Cortex of kidney (tissue), 1 donor: Measurements from ENCODE around the gene PHACTR1.

ENCODE experiments used
- DNase-seq: peaks from one replicate; lab custom pipeline; 2025; lab: John Stamatoyannopoulos, UW

The PHACTR1 gene

DNA sequence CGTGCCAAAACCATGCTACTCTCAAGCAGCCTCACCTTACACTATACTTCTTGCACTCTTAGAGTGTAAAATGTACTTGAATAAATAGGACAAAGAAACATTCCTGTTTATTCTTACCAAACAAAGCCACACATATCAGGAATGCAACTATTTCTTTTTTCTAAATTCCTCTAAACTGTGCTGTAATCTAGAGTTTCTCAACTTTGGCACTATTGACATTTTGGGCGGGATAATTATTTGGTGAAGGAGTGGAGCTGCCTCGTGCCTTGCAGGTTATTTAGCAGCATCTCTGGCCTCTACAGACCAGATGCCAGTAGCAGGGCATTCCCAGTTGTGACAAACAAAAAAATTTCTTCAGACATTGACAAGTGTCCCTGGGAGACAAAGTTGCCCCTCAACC, 86.9 kb downstream of the PHACTR1 start:
- no peak for DNase-seq

DNA sequence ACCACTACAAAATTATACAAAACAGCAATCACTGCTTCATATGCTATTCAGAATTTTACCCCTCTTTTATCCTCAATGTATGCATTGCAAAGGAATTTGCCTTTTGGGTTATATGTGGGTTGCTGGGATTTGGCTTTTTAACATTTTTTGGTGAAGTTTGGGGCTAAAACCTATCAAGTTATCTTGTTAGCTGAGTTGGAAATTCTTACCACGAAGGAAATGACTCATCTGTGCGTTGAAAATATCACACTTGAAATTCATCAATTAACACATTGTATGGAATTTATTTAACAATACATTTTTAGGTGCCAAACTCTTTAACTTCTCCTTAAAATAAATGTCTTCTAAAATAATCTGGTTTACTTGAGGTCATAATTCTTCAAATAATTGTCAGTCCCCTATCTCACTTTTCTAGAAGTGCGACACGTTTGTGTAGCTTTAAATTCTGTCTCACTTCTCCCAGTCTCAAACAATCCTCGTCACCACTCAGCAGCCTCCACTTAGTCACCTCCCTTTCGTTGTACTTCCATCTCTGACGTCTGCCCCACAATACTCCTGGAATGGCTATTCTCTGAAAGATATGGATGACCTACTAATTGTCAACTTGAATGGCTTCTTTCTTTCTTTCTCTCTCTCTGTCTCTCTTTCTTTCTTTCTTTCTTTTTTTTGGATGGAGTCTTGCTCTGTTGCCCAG, 88.5 kb downstream of the PHACTR1 start:
- no peak for DNase-seq

DNA sequence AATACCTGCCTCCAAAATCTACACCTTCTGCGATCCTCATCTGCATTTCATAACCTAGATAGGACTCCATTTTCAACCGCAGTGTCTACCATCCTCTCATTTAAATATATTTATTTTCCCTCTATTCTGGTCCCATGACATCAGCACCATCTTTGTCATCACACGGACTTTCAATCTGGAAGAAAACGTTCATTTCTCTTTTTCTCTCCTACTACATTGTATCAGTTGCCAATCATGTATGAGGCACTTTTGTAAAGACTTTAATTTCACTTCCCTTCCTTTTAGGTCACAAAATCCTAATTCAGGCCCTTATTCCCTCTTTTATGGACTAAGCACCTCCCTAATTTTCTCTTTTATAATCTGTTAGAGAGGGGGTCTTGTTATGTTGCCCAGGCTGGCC, 89.6 kb downstream of the PHACTR1 start:
- no peak for DNase-seq

DNA sequence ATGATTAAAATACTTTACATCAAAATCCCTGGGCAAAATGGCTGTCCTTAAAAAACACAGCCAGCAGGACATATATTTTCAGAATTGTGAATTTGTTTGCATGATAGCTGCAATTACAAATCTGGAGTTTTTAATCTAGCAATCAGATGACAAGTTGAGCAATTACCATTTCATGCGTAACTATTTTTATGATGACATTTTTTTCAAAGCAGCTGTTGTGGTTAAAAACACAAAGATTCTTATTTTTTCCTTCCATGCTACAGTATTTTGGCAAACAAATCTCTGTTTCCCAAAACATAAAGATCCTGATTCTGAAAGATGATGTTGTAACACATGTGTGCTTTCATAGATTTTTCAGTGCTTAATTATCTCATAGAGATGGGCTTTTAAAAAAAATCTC, 90.2 kb downstream of the PHACTR1 start:
- DNase-seq: no peak

DNA sequence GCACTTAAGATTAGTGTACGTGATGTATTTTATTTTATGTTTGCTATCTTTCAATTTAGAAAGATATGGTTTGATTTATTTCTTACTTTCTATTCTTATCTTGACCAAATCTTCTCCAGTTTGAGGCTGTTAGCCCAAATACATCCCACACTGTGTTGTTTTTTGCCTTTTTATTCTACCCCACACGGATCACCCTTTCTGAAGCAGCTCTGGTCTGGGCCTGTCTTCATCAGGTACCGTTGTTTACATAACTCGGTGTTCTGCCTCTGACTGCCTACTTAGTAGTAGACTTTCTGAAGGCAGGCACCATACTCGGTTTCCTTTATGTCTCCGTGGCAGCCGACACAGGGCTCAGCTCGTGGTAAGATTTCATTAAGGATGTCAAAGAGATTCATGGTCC, 95.0 kb downstream of the PHACTR1 start:
- DNase-seq: no peak

DNA sequence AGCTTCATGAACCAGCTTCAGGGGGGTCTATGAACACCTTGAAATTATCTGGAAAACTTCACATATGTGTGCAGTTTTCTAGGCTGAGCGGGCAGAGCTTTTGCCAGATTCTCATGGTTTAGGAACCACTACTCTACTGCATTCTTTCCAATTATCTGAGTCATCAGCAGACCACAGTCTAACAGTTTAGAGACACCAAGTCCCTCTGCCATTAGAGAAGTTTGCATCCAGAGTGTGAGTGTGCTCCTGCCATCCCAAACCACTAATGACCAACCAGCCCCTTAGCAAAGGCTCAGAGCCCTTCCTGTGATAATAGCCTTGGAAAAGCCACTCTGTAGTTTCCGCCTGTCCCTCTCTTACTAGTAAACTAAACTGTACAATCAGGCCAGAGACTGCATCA, 96.8 kb downstream of the PHACTR1 start:
- DNase-seq: no peak

DNA sequence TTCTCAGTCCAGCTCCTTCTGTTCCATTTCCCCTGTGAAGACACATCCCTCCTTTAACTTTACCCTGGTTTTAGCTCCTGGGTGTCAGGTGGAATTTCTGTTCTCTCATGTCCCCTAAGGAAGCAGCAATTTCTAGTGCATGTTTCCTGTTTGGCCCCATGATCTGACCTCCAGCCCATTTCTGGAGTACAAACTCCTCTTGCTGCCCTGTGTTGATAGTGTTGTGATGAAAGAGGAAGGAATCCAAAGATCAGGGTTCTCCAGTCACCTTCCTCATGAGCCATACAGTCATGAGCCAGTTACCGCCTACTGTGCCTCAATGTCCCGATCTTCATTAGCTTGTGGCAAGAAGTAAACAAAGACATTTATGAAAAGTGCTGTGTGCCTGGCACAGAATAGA, 97.4 kb downstream of the PHACTR1 start:
- DNase-seq: no peak

DNA sequence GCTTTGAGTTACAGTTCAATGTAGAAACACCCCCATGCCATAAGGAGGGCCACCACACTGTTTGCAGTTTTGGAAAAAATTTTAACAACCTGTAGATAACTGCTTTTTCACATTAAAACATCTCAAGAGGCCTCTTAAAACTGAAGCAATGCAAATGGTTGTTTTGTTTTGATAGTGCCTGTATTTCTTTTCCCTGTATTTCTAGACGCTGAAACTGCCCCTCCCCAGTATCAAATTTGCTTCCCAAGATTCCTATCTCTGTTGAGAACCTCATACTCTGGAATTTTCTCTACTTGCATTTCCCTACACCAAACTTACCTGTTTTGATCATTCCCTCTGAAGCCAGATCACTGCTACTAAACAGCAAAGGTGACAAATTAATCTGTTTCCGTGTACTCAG, 98.5 kb downstream of the PHACTR1 start:
- no peak for DNase-seq

DNA sequence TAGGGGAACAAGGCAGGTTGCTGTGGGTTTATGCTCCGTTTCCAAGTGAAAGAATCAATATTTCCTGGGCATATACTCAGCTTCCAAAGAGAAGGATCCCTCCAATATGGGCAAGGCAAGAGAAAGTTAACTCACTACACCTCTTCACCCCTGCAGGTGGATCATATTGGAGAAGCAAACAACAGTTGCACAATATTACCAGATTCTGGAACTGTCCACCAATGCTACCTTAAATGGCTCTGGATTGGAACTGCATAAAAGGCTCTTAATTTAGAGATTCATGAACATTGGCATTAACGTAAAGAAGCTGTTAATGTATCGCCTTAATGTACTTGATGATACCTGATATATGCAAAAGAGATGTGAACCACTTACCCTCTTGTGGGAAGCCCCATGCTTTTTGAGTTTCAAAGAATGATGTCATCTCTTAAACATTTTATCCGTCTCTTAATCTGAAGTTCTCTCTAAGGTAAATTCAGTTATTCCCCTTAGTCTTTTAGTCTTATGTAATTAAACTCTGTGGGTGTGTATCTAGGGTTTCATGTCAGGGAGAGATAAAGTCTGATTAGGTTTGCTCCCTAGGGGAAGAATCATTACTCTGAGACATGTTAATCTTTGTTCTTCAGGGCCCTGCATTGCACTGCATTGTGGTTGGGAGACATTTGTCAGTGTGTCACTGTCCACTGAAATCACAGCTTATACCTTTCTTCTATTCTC, 99.5 kb downstream of the PHACTR1 start:
- no peak for DNase-seq

DNA sequence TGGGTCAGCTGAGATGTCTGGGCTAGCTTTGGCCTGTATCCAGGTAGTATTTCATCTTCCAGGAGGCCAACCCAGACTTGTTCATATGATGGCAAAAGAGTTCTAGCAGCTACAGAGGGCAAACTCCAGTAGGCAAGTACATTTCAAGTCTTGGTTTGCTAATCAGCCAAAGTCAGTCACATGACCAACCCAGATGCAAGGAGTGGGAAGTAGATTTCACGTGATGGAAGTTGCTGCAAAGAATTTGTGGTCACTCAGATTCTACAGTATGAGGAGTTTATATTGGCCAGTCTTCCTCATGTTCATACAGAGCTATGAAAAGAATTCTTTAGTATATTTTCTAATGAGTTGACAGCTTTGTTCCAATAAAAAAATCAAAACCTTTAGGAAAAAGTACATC, 101.8 kb downstream of the PHACTR1 start:
- no peak for DNase-seq

DNA sequence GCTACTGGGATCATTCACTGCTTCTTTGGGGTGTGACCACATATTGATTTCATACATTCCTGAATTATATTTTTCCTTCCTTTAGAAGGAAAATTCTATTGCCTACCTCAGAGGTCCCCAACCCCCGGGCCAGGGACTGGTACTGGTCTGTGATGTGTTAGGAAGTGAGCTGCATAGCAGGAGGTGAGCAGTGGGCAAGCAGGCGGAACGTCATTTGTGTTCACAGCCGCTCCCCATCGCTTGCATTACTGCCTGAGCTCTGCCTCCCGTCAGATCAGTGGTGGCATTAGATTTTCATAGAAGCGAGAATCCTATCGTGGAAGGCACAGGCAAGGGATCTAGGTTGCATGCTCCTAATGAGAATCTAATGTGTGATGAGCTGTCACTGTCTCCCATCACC, 107.3 kb downstream of the PHACTR1 start:
- no peak for DNase-seq

DNA sequence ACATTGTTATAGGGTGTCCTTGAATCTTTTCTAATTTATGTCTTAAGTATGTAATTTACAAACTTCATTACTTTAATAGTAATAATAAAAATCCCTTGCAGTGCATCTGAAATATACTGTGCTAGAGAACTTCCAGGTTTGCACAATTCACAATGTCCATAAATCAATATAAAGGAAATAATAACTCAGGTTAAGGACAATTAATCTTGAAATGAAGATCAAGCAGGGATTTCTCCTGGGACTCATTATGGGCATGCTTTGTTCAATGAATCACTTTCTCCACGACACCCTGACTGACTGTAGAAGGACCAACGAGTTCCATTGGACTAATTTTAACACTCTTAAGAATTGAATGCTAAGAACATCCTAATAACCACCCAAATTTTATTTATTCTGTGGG, 110.0 kb downstream of the PHACTR1 start:
- no peak for DNase-seq

DNA sequence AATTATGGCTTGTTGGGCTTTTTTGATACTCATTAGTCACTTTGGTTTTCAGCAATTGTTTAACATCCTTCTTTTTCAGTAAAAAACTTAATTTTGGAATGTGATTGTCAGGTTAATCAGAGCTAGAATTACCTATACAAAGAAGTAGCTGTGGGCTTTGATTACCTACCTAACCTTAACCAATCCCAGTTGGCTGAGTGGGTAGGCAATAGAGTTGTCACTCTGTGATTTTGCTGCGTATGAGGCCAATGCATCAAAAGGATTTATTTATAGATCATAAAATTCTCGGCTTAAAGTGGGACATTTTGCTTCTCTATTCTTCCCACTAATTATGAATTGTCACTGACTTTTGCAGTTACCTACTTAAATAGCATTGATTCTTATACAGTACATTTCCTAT, 111.4 kb downstream of the PHACTR1 start:
- DNase-seq: no peak

DNA sequence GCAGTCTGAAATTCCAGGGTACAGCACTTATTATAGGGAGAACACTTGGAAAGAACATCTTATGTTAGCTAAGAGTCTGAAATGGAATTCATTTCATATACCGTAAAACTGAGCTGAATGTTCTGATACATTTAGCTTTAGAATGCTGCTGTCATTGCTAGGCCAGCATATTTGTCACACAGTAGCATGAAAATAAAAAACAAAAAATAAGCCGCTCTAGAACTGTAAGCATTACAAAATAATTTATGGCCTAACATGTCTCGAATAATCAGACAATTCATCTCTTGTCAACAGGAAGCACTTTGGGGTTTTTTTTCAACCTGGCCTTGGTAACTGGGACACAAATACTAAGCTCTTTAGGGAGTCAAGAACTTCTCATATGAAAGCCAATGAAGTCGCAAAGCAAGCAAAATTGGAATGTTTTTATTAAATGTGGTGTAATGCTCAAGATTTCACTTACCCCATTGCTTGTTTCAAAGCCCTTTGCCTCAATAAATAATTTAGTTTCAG, 115.7 kb downstream of the PHACTR1 start:
- DNase-seq: no peak

DNA sequence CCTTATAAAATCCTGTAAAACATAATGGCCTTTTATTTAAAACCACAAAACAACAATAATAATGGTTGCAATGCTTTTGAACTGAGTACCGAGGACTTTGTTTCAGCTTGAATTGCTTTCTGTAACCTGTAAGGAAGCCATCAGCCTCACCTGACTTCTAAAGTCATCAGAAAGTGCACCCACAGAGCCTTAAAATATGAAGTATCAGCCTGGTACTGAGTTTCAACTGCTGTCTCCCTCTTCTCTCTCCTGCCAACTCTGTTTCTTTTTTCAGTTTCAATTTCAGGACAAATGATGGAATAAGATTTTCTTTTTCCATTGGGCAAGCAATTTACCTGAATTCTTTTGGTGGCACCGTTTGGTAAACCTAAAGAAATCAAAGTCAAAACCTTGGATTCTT, 119.4 kb downstream of the PHACTR1 start:
- no peak for DNase-seq

DNA sequence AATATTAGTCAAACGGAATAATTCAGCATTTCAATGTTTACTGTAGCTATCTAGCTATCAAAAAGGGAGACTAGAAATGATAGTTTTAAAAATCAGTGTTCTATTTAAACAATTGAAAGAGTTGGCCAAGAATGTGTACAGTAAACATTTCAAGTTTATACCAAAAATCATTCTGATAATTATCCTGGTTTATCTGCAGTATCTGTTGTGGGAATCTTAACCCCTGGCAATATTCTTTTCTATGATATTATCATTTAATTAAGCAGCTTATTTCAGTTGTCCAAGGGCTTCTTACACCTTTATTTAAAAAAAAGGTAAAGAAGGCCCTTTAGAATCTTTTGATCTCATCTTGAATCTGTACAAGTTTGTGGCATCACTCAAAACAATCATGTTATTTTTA, 125.1 kb downstream of the PHACTR1 start:
- no peak for DNase-seq

DNA sequence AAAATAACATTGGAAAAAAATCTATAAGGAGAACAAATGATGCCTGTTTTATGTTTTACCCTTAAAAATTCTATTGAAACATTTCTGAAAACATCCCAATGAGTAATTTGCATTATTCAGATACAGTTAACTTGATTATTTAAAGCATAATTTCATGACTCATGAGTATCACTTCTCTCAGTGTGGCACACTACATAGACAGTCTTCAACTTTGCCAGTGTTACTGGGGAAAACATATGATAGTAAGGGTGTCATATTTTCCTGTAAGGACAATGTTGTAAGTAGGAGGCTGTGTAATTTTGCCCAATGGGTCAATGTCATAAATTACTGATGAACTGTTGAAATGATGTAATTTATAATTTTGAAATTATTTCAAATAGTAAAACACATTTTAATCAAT, 125.5 kb downstream of the PHACTR1 start:
- DNase-seq: no peak

DNA sequence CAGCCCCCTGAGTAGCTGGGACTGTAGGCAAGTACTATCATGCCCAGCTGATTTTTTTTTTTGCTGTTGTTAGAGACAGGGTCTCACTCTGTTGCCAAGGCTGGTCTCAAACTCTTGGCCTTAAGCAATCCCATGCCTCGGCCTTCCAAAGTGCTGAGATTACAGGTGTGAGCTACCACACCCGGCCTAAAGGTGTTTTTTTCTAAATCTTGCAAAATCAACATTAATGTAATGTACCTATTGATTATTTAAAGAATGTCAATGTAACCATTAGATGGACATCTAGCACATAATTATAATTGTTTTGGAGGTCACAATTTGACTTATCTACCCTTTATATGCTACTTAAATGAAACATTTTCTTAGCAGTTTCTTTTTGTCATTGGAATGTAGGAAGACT, 126.1 kb downstream of the PHACTR1 start:
- DNase-seq: no peak

DNA sequence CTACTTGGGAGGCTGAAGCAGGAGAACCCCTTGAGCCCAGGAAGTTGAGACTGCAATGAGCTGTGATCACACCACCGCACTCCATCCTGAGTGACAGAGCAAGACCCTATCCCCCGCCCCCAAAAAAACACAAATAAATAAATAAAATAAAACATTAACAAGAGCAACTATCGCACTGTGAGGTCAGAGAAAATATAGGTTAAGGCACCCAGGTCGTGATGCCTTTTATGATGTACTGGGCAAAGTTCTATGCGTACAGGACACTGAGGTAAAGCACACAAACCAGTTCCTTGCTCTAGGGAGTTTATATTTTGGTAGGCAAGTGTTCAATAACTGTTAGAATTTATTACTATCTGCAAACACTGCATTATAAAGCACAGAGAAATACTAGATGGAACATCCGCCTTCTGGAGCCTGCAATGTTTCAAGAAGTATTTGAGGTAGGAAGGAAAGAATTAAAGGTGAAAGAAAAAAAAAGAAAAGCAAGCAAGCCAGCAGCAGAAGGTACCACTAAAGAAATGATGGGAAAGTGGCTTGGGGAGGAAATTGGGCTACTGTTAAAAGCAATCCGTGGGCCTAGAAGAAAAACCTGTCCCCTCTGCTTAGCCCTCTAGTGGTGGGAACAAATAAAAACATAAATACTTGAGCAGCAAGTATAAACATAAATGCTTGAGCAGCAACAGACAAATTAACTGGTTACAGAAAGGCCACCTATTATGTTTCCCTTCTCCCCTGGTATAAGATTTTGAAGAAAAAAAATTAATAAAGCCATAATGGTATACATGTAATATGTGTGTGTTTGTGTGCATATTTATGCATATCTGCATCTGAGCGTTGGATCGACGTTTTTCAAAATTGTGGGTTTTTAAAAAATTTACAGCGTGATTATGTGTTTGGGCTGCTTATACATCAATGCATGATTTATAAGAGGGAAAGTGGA, 128.0 kb downstream of the PHACTR1 start:
- no peak for DNase-seq

DNA sequence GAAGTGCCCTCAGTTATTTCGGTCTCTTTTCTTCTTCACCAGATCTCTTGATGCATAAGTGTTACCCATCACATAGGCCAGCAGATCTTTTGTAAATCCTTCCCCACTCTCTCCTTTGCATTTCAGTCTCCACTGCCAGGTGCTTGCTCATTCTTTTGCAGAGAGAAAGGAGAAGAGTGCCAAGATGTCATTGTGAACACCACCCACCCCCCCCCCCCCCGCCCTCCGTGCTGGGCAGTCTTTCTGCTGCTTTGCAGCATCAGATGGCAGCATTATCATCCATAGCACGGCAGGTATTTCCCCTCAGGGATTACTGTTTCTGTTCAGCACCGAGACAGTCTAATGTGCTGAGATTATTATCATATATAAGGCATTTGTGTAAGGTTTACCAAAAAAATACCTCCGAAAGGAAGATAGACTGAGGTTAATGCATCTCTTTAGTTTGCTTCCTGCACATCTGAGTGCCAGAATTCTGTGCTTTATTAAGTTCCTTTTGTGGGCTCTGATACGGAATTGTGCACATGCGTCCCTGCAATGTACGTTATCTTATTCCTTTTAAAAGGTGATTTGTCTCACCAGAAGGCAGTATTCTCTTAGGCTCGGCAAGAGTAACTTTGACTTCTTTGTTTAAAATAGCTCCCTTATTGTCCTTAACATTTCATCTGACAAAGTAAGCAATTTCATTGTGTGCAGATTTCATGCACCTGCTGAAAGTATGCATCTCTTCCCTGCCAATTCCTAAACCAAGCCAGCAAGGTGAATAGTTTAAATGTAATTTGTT, 128.8 kb downstream of the PHACTR1 start:
- no peak for DNase-seq

DNA sequence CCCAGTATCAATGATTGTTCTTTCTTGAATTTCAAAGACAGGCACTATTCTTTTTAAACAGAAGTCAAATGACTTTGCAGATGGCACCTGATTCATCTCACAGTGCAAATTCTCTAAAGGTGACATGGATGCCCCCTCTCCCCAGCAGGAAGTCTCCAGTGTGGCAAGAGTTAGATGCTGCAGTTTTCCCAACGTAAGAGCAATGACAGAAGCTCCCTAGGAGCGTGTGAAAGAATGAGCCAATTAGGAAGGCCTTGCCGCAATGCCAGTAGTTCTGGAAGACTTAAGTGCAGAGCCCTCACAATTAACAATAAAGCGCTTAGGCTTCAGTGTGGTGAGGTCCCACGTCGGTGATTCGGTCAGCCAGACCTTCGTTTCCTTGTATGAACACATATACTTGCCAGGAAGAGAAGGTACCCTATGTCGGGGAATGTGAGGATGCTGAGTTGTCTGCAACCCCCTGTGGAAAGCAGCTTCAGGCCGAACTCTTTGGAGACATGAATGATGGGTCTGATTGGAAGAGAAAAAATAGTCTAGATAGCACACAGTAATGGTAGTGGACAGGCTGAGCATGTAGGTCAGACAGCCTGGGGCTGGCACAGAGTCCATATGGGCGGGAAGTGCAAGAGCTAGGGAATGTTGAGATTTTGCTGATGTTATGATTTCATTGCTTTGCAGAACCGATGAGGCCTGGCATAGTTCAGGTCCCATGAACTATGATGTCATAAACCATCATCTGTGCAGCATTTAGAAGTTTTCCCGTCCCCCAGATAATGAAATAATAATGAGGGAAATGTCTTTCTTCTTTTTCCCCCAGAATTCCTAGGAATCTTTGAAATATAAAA, 132.6 kb downstream of the PHACTR1 start:
- no peak for DNase-seq
